HCT116 (cell line): ENCODE results near the gene NUDT2. TPM values are rescaled to one million over a fixed set of nuclear protein-coding genes. Genes with fewer than 3 reads are reported as not detected.

Experiments
- ATAC-seq: fragments of 200-7000 bp; cut with Tn5 transposase; 2 replicates; pipeline ENCODE4 v1.9.1; 2020; ENCODE audit warnings: mild to moderate bottlenecking, moderate library complexity
- BruUV-seq: library from RNA; stranded (reverse); fragments of 400-500 nt; replicated peaks from 2 replicates; lab custom pipeline; 2021; lab: Mats Ljungman, UMichigan
- CTCF ChIA-PET: fragments of 300-600 bp; sonication (Branson Sonifier 250); formaldehyde crosslinking; loops from one replicate; lab custom pipeline; 2021; ENCODE audit warnings: antibody characterized with exemption; lab: Charles Lee
- POLR2A ChIA-PET: fragments of 300-600, 350-600 bp; sonication (Branson Sonifier 250); formaldehyde crosslinking; loops from one replicate; lab custom pipeline; 2021; ENCODE audit warnings: antibody characterized with exemption; lab: Charles Lee
- RAD21 ChIA-PET, 2 experiments: fragments of 300-600 bp; sonication (Branson Sonifier 250); formaldehyde crosslinking; loops; one replicate each; lab custom pipeline; 2023; ENCODE audit warnings: low total read pairs in 2 of 2; ENCODE audit not compliant: uncharacterized antibody in 2 of 2, unreplicated experiment in 2 of 2, low non-redundant PET in 1 of 2; lab: Charles Lee
- DNase-seq: peaks from one replicate; pipeline ENCODE4 v3.0.0-alpha.2; 2010; ENCODE audit warnings: low read depth, low spot score
- H2AFZ ChIP-seq: fragments of 200-600 bp; shearing (Covaris generic), sonication (generic); 2 replicates; pipeline ENCODE4 v1.6.1; 2017; ENCODE audit warnings: low read depth, mixed run types, mixed read lengths, antibody characterized with exemption, low read length; ENCODE audit not compliant: poor library complexity, severe bottlenecking
- H3K27ac ChIP-seq: 2 replicates; pipeline ENCODE4 v1.5.1; 2012; ENCODE audit warnings: low read depth, low read length
- H3K27me3 ChIP-seq: fragments of 200-600 bp; sonication (generic); 2 replicates; pipeline ENCODE4 v1.6.1; 2016; ENCODE audit warnings: mixed run types, low read length, mixed read lengths; ENCODE audit not compliant: insufficient read depth
- H3K36me3 ChIP-seq, 2 experiments: fragments of 200-500 bp in 1 of 2; fragments of 200-600 bp in 1 of 2; sonication (Bioruptor generic) in 1 of 2; sonication (generic) in 1 of 2; 2 replicates each; pipeline versions ENCODE4 v1.5.1 to v1.6.1; 2014 to 2016; ENCODE audit warnings: low read length in 2 of 2, inconsistent platforms in 1 of 2, mixed read lengths in 1 of 2, mixed run types in 1 of 2; ENCODE audit not compliant: insufficient read depth in 2 of 2, control insufficient read depth in 1 of 2
- H3K4me1 ChIP-seq, 2 experiments: fragments of 200-600 bp in 1 of 2; sonication (generic) in 1 of 2; 2 replicates each; pipeline versions ENCODE4 v1.5.1 to v1.6.1; 2012 to 2017; ENCODE audit warnings: low read length in 2 of 2, inconsistent platforms in 1 of 2, mild to moderate bottlenecking in 1 of 2, mixed read lengths in 1 of 2, mixed run types in 1 of 2, moderate library complexity in 1 of 2; ENCODE audit not compliant: insufficient read depth in 2 of 2, control insufficient read depth in 1 of 2
- H3K4me2 ChIP-seq: fragments of 200-600 bp; sonication (generic); 2 replicates; pipeline ENCODE4 v1.6.1; 2017; ENCODE audit warnings: mixed run types, low read length, mixed read lengths
- H3K4me3 ChIP-seq, 2 experiments: fragments of 200-600 bp in 1 of 2; sonication (generic) in 1 of 2; replicated peaks in 1 of 2; 2 replicates each; pipeline ENCODE4 v1.5.1; 2011 to 2016; ENCODE audit warnings: low read length in 2 of 2, control low read depth in 1 of 2, low read depth in 1 of 2, mild to moderate bottlenecking in 1 of 2, mixed read lengths in 1 of 2, mixed run types in 1 of 2
- H3K79me2 ChIP-seq: fragments of 200-600 bp; sonication (generic); 2 replicates; pipeline ENCODE4 v1.6.1; 2017; ENCODE audit warnings: mild to moderate bottlenecking, mixed run types, low read length, moderate library complexity, mixed read lengths; ENCODE audit not compliant: insufficient read depth
- H3K9ac ChIP-seq: fragments of 200-600 bp; sonication (generic); 2 replicates; pipeline ENCODE4 v1.6.1; 2016; ENCODE audit warnings: low read length, mixed read lengths
- H3K9me2 ChIP-seq: fragments of 200-600 bp; sonication (generic), shearing (Covaris generic); 2 replicates; pipeline ENCODE4 v1.6.1; 2017; ENCODE audit warnings: mixed run types, mild to moderate bottlenecking, moderate library complexity; ENCODE audit not compliant: insufficient read depth
- H3K9me3 ChIP-seq, 2 experiments: fragments of 200-500 bp in 1 of 2; fragments of 200-600 bp in 1 of 2; sonication (Bioruptor generic) in 1 of 2; sonication (generic) in 1 of 2; 2 replicates each; pipeline ENCODE4 v1.6.1; 2014 to 2017; ENCODE audit warnings: low read length in 2 of 2, mixed read lengths in 2 of 2, inconsistent platforms in 1 of 2, low read depth in 1 of 2, mild to moderate bottlenecking in 1 of 2, mixed run types in 1 of 2, moderate library complexity in 1 of 2; ENCODE audit not compliant: control insufficient read depth in 1 of 2, insufficient read depth in 1 of 2
- H4K20me1 ChIP-seq: fragments of 200-600 bp; sonication (generic), shearing (Covaris generic); 2 replicates; pipeline ENCODE4 v1.6.1; 2017; ENCODE audit warnings: mixed run types, mild to moderate bottlenecking, moderate library complexity; ENCODE audit not compliant: insufficient read depth
- EGR1 ChIP-seq: IDR thresholded peaks from 2 replicates; pipeline ENCODE4 v1.6.1; 2012; ENCODE audit warnings: low read depth
- JUND ChIP-seq: IDR thresholded peaks from 2 replicates; pipeline ENCODE4 v1.6.1; 2012
- TCF7L2 ChIP-seq: IDR thresholded peaks from 2 replicates; pipeline ENCODE4 v1.7.0; 2011; ENCODE audit warnings: borderline replicate concordance, inconsistent platforms; ENCODE audit not compliant: insufficient read depth, insufficient read length; ENCODE audit errors: extremely low read depth
- intact Hi-C: fragments of 100-400 bp; cut with micrococcal nuclease; formaldehyde crosslinking; loops from 2 replicates; pipeline ENCODE4 v1.10.0; 2022
- total RNA-seq: library from RNA; stranded (reverse); gene quantifications from one replicate; pipeline ENCODE4 v1.2.1, GENCODE V29; 2021; ENCODE audit not compliant: unreplicated experiment
- TF ChIP-seq, protein P1 (sequence below), 3 experiments: fragments of 200-600 bp in 1 of 3; sonication (generic) in 1 of 3; IDR thresholded peaks in 2 of 3; conservative IDR thresholded peaks in 1 of 3; 2 replicates each; pipeline ENCODE4 v1.5.1; 2012 to 2017; ENCODE audit warnings: low read depth in 2 of 3, low read length in 2 of 3, antibody characterized with exemption in 1 of 3, borderline replicate concordance in 1 of 3, control low read depth in 1 of 3, mild to moderate bottlenecking in 1 of 3, mixed read lengths in 1 of 3, mixed run types in 1 of 3, moderate library complexity in 1 of 3; ENCODE audit not compliant: insufficient read depth in 1 of 3

Gene NUDT2
- total RNA-seq, 1 experiment from 2014 or later: 39.3 TPM

- ChIA-PET POLR2A (interaction anchor here (1.5 kb wide), 1 partner anchor 41 kb away, joined by 5 read pairs; no protein-coding TSS in a partner anchor), CTCF (interaction anchor here (1.1 to 6.7 kb wide), 3 partner anchors 28 to 228 kb away, joined by 3 to 54 read pairs (median 13); no protein-coding TSS in a partner anchor)
- H3K36me3 ChIP-seq: no peaks in the 10 kb centered on the region; a peak in 1 of 4 replicates
- H3K4me1 ChIP-seq: peaks cover 27 to 45% of the 10 kb centered on the region in 2 experiments
- H3K9me2 ChIP-seq: no peaks in the 10 kb centered on the region
- H3K9ac ChIP-seq: peak overlapping the region; percentile 70
- BruUV-seq: TSS peak; percentile 66
- no peaks in the 10 kb centered on the region for H3K79me2 ChIP-seq
- intact Hi-C loops: loop anchor here (5.0 kb wide), 3 partner anchors 119 to 249 kb away; partner anchors contain the start of genes DCAF12 and UBAP1
- H4K20me1 ChIP-seq: no peaks in the 10 kb centered on the region
- peak overlapping the region; percentile 72 to 84 for H3K4me3 ChIP-seq
- peak overlapping the region; percentile 97 for H3K4me2 ChIP-seq
- peak; percentile 46 for ATAC-seq
- DNase-seq: no peak
- no peak for TF ChIP-seq JUND
- TF ChIP-seq, protein P1, sequence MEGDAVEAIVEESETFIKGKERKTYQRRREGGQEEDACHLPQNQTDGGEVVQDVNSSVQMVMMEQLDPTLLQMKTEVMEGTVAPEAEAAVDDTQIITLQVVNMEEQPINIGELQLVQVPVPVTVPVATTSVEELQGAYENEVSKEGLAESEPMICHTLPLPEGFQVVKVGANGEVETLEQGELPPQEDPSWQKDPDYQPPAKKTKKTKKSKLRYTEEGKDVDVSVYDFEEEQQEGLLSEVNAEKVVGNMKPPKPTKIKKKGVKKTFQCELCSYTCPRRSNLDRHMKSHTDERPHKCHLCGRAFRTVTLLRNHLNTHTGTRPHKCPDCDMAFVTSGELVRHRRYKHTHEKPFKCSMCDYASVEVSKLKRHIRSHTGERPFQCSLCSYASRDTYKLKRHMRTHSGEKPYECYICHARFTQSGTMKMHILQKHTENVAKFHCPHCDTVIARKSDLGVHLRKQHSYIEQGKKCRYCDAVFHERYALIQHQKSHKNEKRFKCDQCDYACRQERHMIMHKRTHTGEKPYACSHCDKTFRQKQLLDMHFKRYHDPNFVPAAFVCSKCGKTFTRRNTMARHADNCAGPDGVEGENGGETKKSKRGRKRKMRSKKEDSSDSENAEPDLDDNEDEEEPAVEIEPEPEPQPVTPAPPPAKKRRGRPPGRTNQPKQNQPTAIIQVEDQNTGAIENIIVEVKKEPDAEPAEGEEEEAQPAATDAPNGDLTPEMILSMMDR (IDR thresholded peaks at IDR 0.05 in 2 of 3, conservative IDR thresholded peaks at IDR 0.05 in 1 of 3; ENCODE audit: borderline replicate concordance in 1 of 3, insufficient read depth in 1 of 3, low read depth in 2 of 3, low read length in 2 of 3): peak in 2 of 3 experiments; percentile 33 to 46; a peak in 4 of 6 replicates
- no peak for TF ChIP-seq EGR1
- peak; percentile 71 for TF ChIP-seq TCF7L2
- TF ChIP-seq, all 23 proteins: peak for 2
- Histone ChIP-seq H3K27me3 (no peaks in the 10 kb centered on the region), H3K27ac (peak overlapping the region; percentile 46), H2AFZ (peak overlapping the region; percentile 70), H3K9me3 (no peaks in the 10 kb centered on the region)
- RAD21 ChIA-PET: interaction anchor here in 1 of 2 experiments (1.2 kb wide), 1 partner anchor 451 kb away, joined by 3 read pairs; no protein-coding TSS in a partner anchor
Observed at GRCh38 chr9:34375901-34376595, 46.7 kb downstream of the NUDT2 start.
